ENCODE data around the gene PADI1. TPM values are rescaled to one million over a fixed set of nuclear protein-coding genes. Genes with fewer than 3 reads are reported as not detected.

Gene PADI1
- total RNA-seq, 4 donors from 2014 or later, result 4.0 to 57.3 (median 9.1) TPM

DNA sequence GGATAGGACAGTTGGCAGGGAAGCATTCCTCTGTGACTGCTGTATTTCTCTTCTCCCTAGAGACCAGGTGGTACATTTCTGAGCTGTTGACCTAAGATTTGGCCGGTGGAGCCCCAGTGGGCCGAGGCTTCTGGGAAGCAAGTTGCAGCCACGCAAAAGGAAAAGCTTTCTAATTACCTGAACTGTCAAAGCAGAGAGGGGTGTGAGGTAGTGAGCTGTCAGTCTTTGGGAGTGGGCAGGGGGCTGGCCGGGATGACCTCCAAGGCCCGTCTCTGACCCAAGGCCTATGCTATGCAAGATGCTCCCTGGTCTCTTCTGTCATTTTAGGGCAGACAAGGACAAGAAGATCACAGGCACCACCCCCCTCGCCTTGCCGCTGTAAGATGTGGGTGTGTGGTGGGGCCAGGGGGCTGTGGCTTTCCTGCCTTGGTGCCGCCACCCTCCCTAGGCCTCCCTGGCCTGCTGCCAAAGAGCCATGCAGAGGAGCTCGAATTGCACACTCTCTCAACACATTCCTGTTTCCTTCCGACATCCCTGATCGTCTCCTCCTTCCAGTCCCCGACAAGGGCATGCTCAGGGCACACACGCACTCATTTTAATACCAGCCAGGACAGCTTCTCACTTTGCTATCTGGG lies 7.7 kb downstream of the PADI1 start:
- no peaks in the 10 kb centered on the region for H3K9me3 ChIP-seq
- peaks cover 17% of the 10 kb centered on the region for H3K4me1 ChIP-seq
- TF ChIP-seq, protein P1, sequence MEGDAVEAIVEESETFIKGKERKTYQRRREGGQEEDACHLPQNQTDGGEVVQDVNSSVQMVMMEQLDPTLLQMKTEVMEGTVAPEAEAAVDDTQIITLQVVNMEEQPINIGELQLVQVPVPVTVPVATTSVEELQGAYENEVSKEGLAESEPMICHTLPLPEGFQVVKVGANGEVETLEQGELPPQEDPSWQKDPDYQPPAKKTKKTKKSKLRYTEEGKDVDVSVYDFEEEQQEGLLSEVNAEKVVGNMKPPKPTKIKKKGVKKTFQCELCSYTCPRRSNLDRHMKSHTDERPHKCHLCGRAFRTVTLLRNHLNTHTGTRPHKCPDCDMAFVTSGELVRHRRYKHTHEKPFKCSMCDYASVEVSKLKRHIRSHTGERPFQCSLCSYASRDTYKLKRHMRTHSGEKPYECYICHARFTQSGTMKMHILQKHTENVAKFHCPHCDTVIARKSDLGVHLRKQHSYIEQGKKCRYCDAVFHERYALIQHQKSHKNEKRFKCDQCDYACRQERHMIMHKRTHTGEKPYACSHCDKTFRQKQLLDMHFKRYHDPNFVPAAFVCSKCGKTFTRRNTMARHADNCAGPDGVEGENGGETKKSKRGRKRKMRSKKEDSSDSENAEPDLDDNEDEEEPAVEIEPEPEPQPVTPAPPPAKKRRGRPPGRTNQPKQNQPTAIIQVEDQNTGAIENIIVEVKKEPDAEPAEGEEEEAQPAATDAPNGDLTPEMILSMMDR (IDR thresholded peaks at IDR 0.05), result no peak
- TF ChIP-seq POLR2AphosphoS5 (IDR thresholded peaks at IDR 0.05), result no peak
- TF ChIP-seq EP300 (IDR thresholded peaks at IDR 0.05), result no peak
- no peak for TF ChIP-seq POLR2A (IDR thresholded peaks at IDR 0.05)
- peaks cover 41% of the 10 kb centered on the region for H3K27me3 ChIP-seq
- WGBS, result 37% methylated on average over 13 of the region's 13 CpGs
- no peaks in the 10 kb centered on the region for H3K36me3 ChIP-seq
- no peak overlapping the region for H3K4me3 ChIP-seq
- no peak for DNase-seq (ENCODE audit: low spot score in 2 of 2)
- no peak overlapping the region for H3K27ac ChIP-seq

DNA sequence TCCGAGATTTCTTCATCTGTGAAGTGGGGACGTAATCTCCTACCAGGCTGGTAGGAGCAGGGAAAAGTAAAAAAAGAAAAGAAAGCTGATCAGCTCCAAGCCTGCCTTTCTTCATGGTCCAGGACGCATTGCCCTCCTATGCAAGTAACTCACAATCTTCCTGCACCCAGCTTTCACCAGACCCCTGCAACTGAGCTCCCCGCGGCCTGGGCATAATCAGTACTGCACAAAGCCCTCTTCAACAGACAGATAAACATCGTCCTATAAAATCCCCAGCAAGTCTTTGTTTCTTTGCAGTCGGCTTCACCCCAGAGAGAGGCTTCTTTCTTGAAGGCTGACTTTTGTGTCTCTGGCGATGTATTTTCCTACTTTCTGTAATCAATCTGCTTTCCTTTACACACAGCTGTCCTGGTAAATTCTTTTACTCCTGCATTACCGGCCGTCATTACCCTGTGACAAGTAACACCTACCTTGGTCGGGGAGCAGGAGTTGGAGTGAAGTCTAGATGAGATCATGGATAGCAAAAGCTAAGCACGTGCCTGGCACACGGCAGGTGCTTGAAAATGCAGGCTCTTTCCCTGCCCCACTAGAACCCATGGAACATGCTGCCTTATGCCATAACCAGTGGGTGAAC lies 8.3 kb downstream of the PADI1 start:
- DNase-seq (ENCODE audit: low spot score in 2 of 2), result no peak
- peaks cover 41% of the 10 kb centered on the region for H3K27me3 ChIP-seq
- 57% methylated on average over 13 of the region's 13 CpGs for WGBS
- H3K4me3 ChIP-seq, result no peak overlapping the region
- no peaks in the 10 kb centered on the region for H3K9me3 ChIP-seq
- H3K27ac ChIP-seq, result no peak overlapping the region
- peaks cover 17% of the 10 kb centered on the region for H3K4me1 ChIP-seq
- TF ChIP-seq EP300 (IDR thresholded peaks at IDR 0.05), result no peak
- no peak for TF ChIP-seq POLR2AphosphoS5 (IDR thresholded peaks at IDR 0.05)
- no peak for TF ChIP-seq POLR2A (IDR thresholded peaks at IDR 0.05)
- TF ChIP-seq, protein P1 (IDR thresholded peaks at IDR 0.05), result no peak
- H3K36me3 ChIP-seq, result no peaks in the 10 kb centered on the region

DNA sequence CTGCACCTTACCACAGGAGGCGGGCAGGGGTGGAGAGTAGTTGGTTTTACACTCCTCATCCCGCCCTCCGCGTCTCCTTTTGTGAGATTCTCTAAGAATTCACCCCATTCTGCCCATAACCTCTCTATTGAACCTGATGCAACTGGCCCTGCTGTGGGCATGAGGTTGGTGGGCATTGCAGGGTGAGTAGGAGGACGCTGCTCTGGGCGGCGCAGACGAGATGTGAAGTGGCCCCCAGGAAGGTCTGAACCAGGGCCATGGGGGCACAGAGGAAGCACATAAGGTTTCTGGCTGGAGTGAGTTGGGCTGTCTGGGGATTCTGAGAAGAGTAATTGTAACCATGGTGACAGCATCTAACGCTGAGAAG lies 8.8 kb downstream of the PADI1 start:
- 73% methylated on average over 9 of the region's 9 CpGs for WGBS
- Histone ChIP-seq H3K9me3 (no peaks in the 10 kb centered on the region), H3K27ac (no peak overlapping the region), H3K27me3 (peaks cover 45% of the 10 kb centered on the region), H3K4me3 (no peak overlapping the region), H3K36me3 (no peaks in the 10 kb centered on the region), H3K4me1 (peaks cover 17% of the 10 kb centered on the region)
- TF ChIP-seq POLR2AphosphoS5 (IDR thresholded peaks at IDR 0.05) (no peak), EP300 (IDR thresholded peaks at IDR 0.05) (no peak), POLR2A (IDR thresholded peaks at IDR 0.05) (no peak)
- no peak for DNase-seq (ENCODE audit: low spot score in 2 of 2)

DNA sequence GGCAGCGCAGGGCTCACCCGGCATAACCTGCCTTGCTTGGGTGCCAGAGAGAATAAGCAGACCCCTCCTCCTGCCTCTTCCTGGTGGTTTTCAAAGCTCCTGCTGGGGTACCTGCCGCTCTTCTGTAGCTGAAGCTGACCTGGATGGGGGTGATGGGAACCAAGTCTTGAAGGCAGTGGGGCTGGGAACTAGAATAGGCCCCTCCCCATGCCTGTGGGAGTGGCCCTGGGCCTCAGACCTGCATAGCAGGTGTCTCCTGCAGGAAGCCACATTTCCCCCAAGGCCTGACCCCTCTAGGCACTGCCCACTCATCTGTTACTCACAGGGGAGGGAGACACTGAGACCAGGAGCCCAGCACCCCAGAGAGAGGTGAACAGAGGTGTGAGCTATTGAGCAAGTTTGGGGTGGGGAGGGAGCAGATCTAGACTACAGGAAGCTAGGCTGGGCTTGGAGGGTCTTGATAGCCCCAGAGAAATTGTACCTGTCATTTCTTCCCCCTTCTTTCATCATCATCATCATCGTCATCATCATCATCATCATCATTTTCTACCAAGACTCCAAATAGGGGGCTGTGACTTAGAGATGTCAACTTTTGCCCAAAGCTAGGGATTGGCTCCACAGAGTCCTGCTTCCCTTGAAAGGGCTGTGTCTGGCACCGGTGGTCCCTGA lies 10.1 kb downstream of the PADI1 start:
- Histone ChIP-seq H3K9me3 (no peaks in the 10 kb centered on the region), H3K27ac (no peak overlapping the region), H3K27me3 (peaks cover 55% of the 10 kb centered on the region), H3K4me3 (no peak overlapping the region), H3K4me1 (peaks cover 17% of the 10 kb centered on the region), H3K36me3 (no peaks in the 10 kb centered on the region)
- TF ChIP-seq POLR2A (IDR thresholded peaks at IDR 0.05), result no peak
- no peak for TF ChIP-seq EP300 (IDR thresholded peaks at IDR 0.05)
- TF ChIP-seq, protein P1 (IDR thresholded peaks at IDR 0.05), result no peak
- no peak for TF ChIP-seq POLR2AphosphoS5 (IDR thresholded peaks at IDR 0.05)
- DNase-seq (ENCODE audit: low spot score in 2 of 2), result no peak
- 65% methylated on average over 2 of the region's 5 CpGs for WGBS

DNA sequence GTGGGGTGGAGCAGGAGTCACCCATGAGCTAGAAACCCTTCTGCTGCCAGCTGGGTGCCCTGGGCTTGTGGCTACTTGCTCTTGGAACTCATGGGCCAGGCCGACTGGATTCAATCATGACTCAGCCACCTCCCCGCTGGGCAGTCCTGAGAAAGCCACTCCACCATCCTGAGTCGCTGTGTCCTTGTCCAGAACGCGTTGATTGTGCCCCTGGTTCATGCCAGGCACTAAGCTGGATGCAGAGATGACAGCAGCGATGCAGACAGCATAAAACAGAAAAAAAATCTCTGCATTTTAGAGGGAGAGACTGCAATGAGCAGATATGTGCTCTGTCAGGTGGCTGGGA lies 10.6 kb downstream of the PADI1 start:
- H3K36me3 ChIP-seq, result no peaks in the 10 kb centered on the region
- no peaks in the 10 kb centered on the region for H3K9me3 ChIP-seq
- DNase-seq (ENCODE audit: low spot score in 2 of 2), result no peak
- H3K27me3 ChIP-seq, result peaks cover 55% of the 10 kb centered on the region
- 66% methylated on average over 6 of the region's 6 CpGs for WGBS
- no peak overlapping the region for H3K27ac ChIP-seq
- no peak overlapping the region for H3K4me3 ChIP-seq
- TF ChIP-seq, protein P1 (IDR thresholded peaks at IDR 0.05), result no peak
- TF ChIP-seq POLR2AphosphoS5 (IDR thresholded peaks at IDR 0.05) (no peak), EP300 (IDR thresholded peaks at IDR 0.05) (no peak), POLR2A (IDR thresholded peaks at IDR 0.05) (no peak)
- H3K4me1 ChIP-seq, result peaks cover 17% of the 10 kb centered on the region

Data from suprapubic skin (tissue), 4 donors.